COR-L47 (cell line): ENCODE results near the gene HK1.
"Not testable (repeated sequence)": the region's sequence is repeated elsewhere in the genome, so short reads cannot be mapped to it uniquely, and the experiment has no call there.

Experiments
- DNase-seq: peaks from one replicate; lab custom pipeline; 2025; lab: John Stamatoyannopoulos, UW

HK1 gene

GRCh38 chr10:69278446-69278963 lies at the start of gene HK1:
Gene HK1 (plus strand): TSS chr10:69278496.
- no peak for DNase-seq

DNA sequence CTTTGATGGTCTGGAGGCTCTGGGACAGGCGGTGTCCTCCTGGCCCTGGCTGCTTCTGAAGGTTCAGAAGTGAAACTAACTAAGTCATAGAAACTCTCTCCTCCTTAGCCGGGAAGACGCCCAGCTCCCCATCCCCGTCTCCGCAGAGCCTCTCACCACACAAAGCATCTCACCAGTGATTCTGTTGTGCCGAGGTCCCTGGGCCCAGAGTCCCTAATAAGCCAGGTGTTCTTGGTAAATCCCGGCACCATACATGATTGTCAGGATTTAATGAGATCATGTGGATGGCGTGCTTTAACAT lies 48.7 kb upstream of the HK1 start:
- no peak for DNase-seq

- DNase-seq: no peak
Measured at GRCh38 chr10:69230128-69230527, 48.2 kb upstream of the HK1 start.

DNA sequence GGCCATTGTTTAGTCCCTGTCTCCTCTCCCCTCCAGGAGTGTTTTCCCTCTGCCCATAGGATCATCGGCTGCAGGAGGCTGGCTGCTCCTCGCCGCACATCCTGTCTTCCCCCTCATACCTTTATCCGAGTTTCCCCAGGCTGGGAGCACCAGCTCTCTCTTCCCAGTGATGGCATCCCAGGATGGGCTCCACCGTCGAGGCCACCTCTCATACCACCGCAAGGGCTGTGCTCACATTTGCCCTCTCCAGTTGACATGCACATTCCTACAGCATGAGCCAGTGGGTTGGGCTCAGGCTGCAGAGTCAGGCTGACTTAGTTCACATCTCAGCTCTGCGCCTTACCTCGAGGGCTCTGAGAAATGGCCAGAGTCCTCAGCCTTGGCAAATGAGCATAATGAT lies 46.0 kb upstream of the HK1 start:
- DNase-seq: no peak

DNA sequence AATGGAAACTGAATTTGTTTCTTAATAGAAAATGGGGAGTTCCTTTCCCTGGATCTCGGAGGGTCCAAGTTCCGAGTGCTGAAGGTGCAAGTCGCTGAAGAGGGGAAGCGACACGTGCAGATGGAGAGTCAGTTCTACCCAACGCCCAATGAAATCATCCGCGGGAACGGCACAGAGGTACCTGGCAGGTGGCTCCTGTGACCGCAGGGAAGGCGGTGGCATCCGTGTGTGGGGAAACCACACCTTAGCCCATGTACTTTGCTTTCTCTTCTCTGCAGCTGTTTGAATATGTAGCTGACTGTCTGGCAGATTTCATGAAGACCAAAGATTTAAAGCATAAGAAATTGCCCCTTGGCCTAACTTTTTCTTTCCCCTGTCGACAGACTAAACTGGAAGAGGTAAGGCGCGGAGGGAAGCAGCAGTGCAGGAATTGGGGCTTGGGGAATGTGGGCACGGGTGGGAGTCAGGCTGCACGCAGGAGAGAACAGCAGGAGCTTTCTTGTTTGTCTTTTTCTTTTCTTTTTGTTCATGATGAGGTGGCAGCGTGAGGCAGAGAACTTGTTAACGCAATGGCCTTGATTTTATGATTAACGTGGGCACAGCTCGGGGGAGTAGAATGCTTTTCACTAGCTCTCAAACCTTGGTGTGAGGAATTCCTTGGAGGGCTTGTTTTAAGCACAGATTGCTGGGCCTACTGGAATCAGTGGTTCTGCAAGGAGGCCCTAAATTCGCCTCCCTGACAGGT lies 45.4 kb upstream of the HK1 start:
- no peak for DNase-seq

- no peak for DNase-seq
Measured at GRCh38 chr10:69234447-69234846, 43.8 kb upstream of the HK1 start.

DNA sequence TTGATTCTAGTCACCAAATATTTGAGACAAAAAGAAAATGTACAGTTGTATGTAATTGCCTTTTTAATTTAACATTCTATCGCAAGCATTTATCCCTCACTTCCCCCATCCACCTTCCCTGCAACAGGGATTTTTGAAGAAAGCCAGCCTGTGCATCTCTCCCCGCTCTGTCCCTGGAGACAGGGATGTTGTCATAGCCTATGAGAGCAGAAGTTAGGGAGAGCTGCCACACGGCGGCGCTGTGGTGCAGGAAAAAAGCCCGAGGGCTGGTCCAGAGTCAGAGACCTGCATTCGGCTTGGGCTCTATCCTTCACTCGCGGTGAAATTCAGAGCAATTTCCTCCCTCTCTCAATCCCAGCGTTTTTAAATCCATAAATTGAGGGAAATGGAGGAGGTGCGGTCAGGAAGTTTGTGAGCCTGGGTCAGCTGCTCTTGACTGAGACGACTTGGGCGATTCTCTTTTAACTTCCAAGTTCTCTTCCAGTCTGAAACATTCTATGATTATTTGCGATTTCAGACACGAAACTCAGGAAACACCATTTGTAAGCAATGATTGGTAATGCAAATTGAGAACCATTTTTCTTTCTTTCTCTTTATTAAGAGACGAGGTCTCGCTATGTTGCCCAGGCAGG lies 40.7 kb upstream of the HK1 start:
- DNase-seq: peak; percentile 7

GRCh38 chr10:69239136-69239535 lies 39.2 kb upstream of the HK1 start:
- DNase-seq: no peak

GRCh38 chr10:69239816-69240434 lies 38.4 kb upstream of the HK1 start:
- DNase-seq: no peak

DNA sequence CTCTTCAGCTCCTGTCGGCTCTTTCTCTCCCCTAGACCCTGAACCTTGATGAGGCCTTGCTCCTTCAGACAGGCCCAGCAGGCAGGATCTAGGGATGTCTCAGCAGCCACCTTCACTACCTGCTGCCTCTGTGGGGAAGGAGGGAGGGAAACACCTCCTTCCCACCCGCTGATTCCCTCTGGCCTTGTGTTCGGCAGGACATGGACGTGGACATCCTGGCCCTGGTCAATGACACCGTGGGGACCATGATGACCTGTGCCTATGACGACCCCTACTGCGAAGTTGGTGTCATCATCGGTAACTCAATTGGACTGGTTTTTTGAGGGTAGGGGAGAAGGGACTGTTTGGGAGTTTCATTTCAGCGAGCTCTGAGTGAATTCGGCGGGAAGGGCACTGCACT lies 37.8 kb upstream of the HK1 start:
- DNase-seq: no peak

- no peak for DNase-seq
Measured at GRCh38 chr10:69241575-69241974, 36.7 kb upstream of the HK1 start.

GRCh38 chr10:69242040-69242851 lies 36.0 kb upstream of the HK1 start:
- no peak for DNase-seq

DNA sequence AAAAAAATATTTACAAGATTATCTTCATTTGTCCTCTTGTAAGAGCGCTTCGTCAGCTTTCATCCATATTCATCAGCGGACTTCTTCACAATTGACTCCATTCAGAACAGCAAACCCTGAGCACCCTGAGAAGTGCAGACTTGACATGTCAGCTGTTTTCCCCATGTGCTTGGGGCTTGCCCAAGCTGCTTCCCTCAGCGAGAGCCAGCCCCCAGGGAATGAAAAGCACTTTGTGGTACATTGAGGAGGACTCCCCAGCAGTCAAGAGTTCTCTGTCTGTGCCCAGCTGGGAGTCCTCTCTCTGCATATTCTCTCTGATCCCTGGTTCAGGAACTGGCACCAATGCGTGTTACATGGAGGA lies 35.5 kb upstream of the HK1 start:
- no peak for DNase-seq

DNA sequence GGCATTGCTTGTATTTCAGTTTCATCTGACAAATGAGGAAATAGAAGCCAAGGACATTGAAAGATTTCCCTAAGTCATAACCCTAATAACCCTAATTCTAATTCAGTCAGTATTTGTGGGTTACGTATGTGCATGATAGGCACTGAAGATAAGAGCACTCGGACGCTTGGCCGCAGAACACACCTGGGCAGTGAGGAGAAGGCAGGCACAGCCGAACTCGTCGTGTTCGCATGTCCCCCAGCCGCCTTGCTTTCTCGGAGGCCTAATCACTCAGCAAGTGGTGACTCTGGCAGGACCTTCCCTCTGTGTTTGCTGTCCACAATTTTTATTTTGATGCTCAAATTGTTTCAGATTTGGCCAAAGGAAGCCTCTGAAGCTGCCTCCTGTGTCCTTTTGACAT lies 34.5 kb upstream of the HK1 start:
- no peak for DNase-seq

DNA sequence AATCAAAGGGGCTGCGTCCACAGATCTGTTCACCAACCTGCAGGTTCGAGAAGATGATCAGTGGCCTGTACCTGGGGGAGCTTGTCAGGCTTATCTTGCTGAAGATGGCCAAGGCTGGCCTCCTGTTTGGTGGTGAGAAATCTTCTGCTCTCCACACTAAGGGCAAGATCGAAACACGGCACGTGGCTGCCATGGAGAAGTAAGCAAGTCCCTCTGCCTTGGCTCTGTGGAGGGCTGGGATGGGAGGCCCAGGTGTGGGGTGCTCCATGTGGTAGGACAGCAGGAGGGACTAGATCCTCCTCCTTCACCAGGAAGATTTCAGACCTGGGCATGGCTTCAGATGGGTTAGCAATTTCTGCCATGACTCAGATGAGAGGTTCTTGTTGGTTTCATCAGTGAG lies 32.3 kb upstream of the HK1 start:
- no peak for DNase-seq

- no peak for DNase-seq
Measured at GRCh38 chr10:69246581-69247312, 31.5 kb upstream of the HK1 start.

GRCh38 chr10:69247313-69247710 lies 31.0 kb upstream of the HK1 start:
- no peak for DNase-seq

DNA sequence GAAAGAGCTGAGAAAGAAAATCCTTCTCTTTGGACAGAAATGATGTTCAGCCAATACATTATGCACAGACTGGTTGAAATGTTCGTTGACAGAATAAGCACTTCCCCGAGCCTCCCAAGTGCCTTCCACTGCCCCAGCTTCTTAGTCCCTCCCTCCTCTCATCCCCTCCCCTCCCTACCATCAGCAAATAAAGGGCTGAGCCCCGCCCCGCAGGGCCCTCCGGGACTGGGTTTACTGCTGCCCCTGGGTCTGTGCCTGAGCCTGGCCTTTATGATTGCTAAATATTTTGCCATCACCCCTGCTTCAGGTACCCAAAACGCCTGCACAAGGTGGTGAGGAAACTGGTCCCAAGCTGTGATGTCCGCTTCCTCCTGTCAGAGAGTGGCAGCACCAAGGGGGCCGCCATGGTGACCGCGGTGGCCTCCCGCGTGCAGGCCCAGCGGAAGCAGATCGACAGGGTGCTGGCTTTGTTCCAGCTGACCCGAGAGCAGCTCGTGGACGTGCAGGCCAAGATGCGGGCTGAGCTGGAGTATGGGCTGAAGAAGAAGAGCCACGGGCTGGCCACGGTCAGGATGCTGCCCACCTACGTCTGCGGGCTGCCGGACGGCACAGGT lies 30.1 kb upstream of the HK1 start:
- no peak for DNase-seq

- no peak for DNase-seq
Measured at GRCh38 chr10:69250041-69250440, 28.3 kb upstream of the HK1 start.

GRCh38 chr10:69251417-69251816 lies 26.9 kb upstream of the HK1 start:
- DNase-seq: not testable (repeated sequence)

- DNase-seq: no peak
Measured at GRCh38 chr10:69253171-69253570, 25.1 kb upstream of the HK1 start.

- DNase-seq: no peak
Measured at GRCh38 chr10:69254877-69255276, 23.4 kb upstream of the HK1 start.
